Measurements from ENCODE around the gene KIR3DL2. TPM values are rescaled to one million over a fixed set of nuclear protein-coding genes. Genes with fewer than 3 reads are reported as not detected.

KIR3DL2 gene
- total RNA-seq, 2 donors from 2014 or later = not detected

DNA sequence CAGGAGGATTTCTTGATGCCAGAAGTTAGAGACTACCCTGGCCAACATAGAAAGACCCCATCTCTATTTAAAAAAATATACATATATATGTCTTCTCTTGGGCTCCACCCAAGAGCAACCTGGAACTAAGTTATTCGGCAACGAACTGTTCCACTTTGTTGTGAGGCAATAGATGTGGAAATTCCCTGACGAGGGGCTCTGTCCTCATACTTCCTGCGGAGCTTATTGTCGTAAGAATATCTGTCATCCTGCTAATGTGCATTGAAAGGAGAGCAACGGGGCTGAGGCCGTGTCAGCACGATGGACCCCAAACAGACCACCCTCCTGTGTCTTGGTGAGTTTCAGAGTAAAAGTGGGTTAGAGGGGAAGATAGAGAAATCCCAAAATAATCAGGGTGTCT, 23.7 kb downstream of the KIR3DL2 start, which contains the start of gene FCAR:
TSS of gene FCAR (plus strand) at position 246 of the 400 bp plus-strand sequence. CDS start at position 301, 55 bp downstream.
- peak in 1 of 4 donors; percentile 45 for DNase-seq
- Histone ChIP-seq H3K4me1 (no peaks in the 10 kb centered on the region), H3K4me3 (no peak within 1 kb of the TSS), H3K9me3 (no peaks in the 10 kb centered on the region), H3K27ac (no peak within 1 kb of the TSS), H3K36me3 (replicated peaks in 1 of 2; ENCODE audit: insufficient read depth in 1 of 2, low read depth in 2 of 2) (no peaks in the 10 kb centered on the region), H3K27me3 (no peaks in the 10 kb centered on the region)
- intact Hi-C loops (cut with DNase I) = no loop called here
- WGBS, 2 donors = 48 to 55% methylated on average over 8 of the region's 8 CpGs
- ATAC-seq = no peak
- TF ChIP-seq POLR2A (IDR thresholded peaks at IDR 0.05) = no peak
- TF ChIP-seq, protein P1, sequence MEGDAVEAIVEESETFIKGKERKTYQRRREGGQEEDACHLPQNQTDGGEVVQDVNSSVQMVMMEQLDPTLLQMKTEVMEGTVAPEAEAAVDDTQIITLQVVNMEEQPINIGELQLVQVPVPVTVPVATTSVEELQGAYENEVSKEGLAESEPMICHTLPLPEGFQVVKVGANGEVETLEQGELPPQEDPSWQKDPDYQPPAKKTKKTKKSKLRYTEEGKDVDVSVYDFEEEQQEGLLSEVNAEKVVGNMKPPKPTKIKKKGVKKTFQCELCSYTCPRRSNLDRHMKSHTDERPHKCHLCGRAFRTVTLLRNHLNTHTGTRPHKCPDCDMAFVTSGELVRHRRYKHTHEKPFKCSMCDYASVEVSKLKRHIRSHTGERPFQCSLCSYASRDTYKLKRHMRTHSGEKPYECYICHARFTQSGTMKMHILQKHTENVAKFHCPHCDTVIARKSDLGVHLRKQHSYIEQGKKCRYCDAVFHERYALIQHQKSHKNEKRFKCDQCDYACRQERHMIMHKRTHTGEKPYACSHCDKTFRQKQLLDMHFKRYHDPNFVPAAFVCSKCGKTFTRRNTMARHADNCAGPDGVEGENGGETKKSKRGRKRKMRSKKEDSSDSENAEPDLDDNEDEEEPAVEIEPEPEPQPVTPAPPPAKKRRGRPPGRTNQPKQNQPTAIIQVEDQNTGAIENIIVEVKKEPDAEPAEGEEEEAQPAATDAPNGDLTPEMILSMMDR (IDR thresholded peaks at IDR 0.05) = no peak

DNA sequence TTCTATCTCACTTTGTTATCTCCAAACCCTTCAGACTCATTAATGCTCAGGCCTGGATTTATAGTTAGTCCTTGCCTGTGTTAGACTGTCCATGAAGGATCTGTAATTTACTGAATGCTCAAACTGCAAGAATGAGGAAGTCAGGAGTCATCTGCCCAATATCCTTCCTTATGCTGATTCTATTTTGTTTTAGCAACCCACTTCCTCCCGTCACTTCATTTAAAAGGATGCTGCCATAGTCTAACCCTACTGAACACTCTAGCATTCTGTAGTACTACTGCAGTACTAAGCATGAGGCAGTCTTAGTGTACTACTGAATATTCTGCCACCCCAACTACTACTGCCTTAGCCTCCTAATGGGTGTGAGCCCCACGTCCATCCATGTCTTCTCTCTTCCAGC, 25.3 kb downstream of the KIR3DL2 start:
- DNase-seq = peak in 1 of 4 donors; percentile 8
- intact Hi-C loops (cut with DNase I) = no loop called here
- H3K27ac ChIP-seq = no peak overlapping the region
- no peak for ATAC-seq
- no peaks in the 10 kb centered on the region for H3K9me3 ChIP-seq
- no peaks in the 10 kb centered on the region for H3K36me3 ChIP-seq (replicated peaks in 1 of 2; ENCODE audit: insufficient read depth in 1 of 2, low read depth in 2 of 2)
- no peak for TF ChIP-seq POLR2A (IDR thresholded peaks at IDR 0.05)
- TF ChIP-seq, protein P1 (IDR thresholded peaks at IDR 0.05) = no peak
- H3K4me1 ChIP-seq = no peaks in the 10 kb centered on the region
- no peaks in the 10 kb centered on the region for H3K27me3 ChIP-seq
- WGBS, 2 donors = 33 to 51% methylated on average over 2 of the region's 2 CpGs
- no peak overlapping the region for H3K4me3 ChIP-seq

DNA sequence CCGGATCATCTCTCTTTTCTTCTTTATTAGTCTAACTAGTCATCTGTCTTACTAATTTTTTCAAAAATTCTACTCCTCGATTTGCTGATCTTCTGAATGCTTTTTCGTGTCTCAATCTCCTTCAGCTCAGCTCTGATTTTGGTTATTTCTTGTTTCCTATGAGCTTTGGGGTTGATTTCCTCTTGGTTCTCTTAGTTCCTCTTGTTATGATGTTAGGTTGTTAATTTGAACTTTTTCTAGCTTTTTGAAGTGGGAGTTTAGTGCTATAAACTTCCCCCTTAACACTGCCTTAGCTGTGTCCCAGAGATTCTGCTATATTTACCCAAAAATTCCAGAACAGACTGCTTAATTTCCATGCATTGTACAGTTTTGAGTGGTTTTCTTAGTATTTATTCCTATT, 27.2 kb downstream of the KIR3DL2 start:
- ATAC-seq (no peak), DNase-seq (no peak)
- H3K27ac ChIP-seq = no peak overlapping the region
- H3K27me3 ChIP-seq = no peaks in the 10 kb centered on the region
- H3K36me3 ChIP-seq (replicated peaks in 1 of 2; ENCODE audit: insufficient read depth in 1 of 2, low read depth in 2 of 2) = no peaks in the 10 kb centered on the region
- WGBS, 2 donors = 38 to 43% methylated on average over 3 of the region's 3 CpGs
- no peaks in the 10 kb centered on the region for H3K9me3 ChIP-seq
- H3K4me3 ChIP-seq = no peak overlapping the region
- TF ChIP-seq, protein P1 (IDR thresholded peaks at IDR 0.05) = no peak
- no peak for TF ChIP-seq POLR2A (IDR thresholded peaks at IDR 0.05)
- intact Hi-C loops (cut with DNase I) = no loop called here
- no peaks in the 10 kb centered on the region for H3K4me1 ChIP-seq

DNA sequence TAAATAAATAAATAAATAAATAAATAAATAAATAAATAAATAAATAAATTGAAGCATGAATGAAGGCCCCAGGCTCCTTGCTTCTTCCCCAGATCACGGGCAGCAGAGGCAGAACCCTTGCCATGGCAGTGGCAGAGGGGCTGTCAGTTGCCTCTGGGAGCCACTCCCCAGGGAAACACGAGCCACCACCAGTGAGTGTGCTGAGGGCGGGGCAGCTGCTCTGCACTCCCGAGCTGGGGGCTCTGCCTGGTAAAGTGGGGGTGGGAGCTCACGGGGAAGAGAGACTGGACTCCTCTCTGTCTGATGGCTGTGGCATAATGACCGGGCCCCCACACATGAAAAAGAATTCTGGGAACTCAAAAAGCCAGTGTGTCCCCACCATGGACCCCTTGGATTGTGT, 31.6 kb downstream of the KIR3DL2 start:
- 53 to 60% methylated on average over 2 to 6 of the region's 6 CpGs for whole genome bisulfite sequencing, 2 donors
- Histone ChIP-seq H3K27ac (no peak overlapping the region), H3K9me3 (no peaks in the 10 kb centered on the region), H3K27me3 (no peaks in the 10 kb centered on the region), H3K4me1 (no peaks in the 10 kb centered on the region), H3K4me3 (no peak overlapping the region), H3K36me3 (replicated peaks in 1 of 2; ENCODE audit: insufficient read depth in 1 of 2, low read depth in 2 of 2) (no peaks in the 10 kb centered on the region)
- intact Hi-C loops (cut with DNase I) = no loop called here
- TF ChIP-seq POLR2A (IDR thresholded peaks at IDR 0.05) = no peak
- TF ChIP-seq, protein P1 (IDR thresholded peaks at IDR 0.05) = no peak
- no peak for DNase-seq
- ATAC-seq = no peak

DNA sequence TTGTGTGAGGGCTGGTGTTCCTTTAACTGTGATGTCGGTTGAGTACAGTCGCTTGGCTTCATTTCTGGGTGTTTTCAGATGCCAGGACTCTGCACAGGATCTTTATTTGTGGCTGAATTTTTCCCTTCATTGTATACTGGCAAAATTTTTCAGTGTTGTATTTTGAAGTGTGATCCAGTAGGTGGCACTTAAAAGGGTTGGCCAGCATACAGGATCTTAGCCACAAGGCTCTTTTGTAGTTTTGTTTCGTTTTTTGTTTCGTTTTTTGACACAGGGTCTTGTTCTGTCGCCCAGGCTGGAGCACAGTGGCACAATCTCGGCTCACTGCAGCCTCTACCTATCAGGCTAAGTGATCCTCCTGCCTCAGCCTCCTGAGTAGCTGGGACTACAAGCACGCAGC, 32.5 kb downstream of the KIR3DL2 start:
- Histone ChIP-seq H3K9me3 (no peaks in the 10 kb centered on the region), H3K4me3 (no peak overlapping the region), H3K4me1 (no peaks in the 10 kb centered on the region), H3K36me3 (replicated peaks in 1 of 2; ENCODE audit: insufficient read depth in 1 of 2, low read depth in 2 of 2) (no peaks in the 10 kb centered on the region), H3K27me3 (no peaks in the 10 kb centered on the region), H3K27ac (no peak overlapping the region)
- 47 to 68% methylated on average over 7 of the region's 7 CpGs for WGBS, 2 donors
- intact Hi-C loops (cut with DNase I) = no loop called here
- TF ChIP-seq POLR2A (IDR thresholded peaks at IDR 0.05) = no peak
- TF ChIP-seq, protein P1 (IDR thresholded peaks at IDR 0.05) = no peak
- no peak for DNase-seq
- ATAC-seq = no peak
